Measurements from ENCODE around the gene THOC5. TPM values are rescaled to one million over a fixed set of nuclear protein-coding genes. Genes with fewer than 3 reads are reported as not detected.
A peak's percentile ranks its signal among the peaks of the same experiment; 100 is the strongest.
"Not testable (repeated sequence)": the region's sequence is repeated elsewhere in the genome, so short reads cannot be mapped to it uniquely, and the experiment has no call there.

Gene THOC5
- total RNA-seq = 10 to 100 TPM; 34.3 to 51.8 TPM
- polyA plus RNA-seq = 10 to 100 TPM; 21.0 to 21.4 TPM
- long read RNA-seq, donor 1, partial matches to known transcripts = 0 of 2 reads
- long read RNA-seq, donor 1, other reads (novel, unspliced or antisense) = 0 of 2 reads
- long read RNA-seq, donor 2, partial matches to known transcripts = 0 of 2 reads
- long read RNA-seq, donor 2, other reads (novel, unspliced or antisense) = 0 of 2 reads
- long read RNA-seq, donor 3, full-length matches to known transcripts = 7 of 7 reads
- long read RNA-seq, donor 3, partial matches to known transcripts = 0 of 7 reads
- long read RNA-seq, donor 3, other reads (novel, unspliced or antisense) = 0 of 7 reads
- long read RNA-seq, donor 4, full-length matches to known transcripts = 2 of 2 reads
- long read RNA-seq, donor 4, partial matches to known transcripts = 0 of 2 reads
- long read RNA-seq, donor 4, other reads (novel, unspliced or antisense) = 0 of 2 reads
- long read RNA-seq, donor 5, full-length matches to known transcripts = 5 of 12 reads
- long read RNA-seq, donor 5, partial matches to known transcripts = 7 of 12 reads
- long read RNA-seq, donor 5, other reads (novel, unspliced or antisense) = 0 of 12 reads

- no peaks in the 10 kb centered on the region for H3K9me3 ChIP-seq (ENCODE audit: control insufficient read depth in 4 of 4, insufficient read depth in 3 of 4, low read length in 3 of 4)
- H3K9ac ChIP-seq (ENCODE audit: insufficient read depth in 1 of 2, low read length in 2 of 2) = peak within 1 kb of the TSS; percentile 26 to 91
- TF ChIP-seq CTCF (IDR thresholded peaks at IDR 0.05; ENCODE audit: control extremely low read depth, extremely low read depth) = peak; percentile 44
- H3K36me3 ChIP-seq (ENCODE audit: control insufficient read depth in 4 of 4, insufficient read depth in 4 of 4, low read length in 4 of 4) = peaks cover 5 to 17% (median 11%) of the 10 kb centered on the region in 4 donors
- ATAC-seq (ENCODE audit: insufficient read depth, low FRiP score) (peak; percentile 96), DNase-seq (peak; percentile 97 to 98 (median 98))
- WGBS, 2 donors = 1% methylated on average over 42 to 44 of the region's 44 CpGs
- no peaks in the 10 kb centered on the region for H3K27me3 ChIP-seq (ENCODE audit: control insufficient read depth in 3 of 3, insufficient read depth in 3 of 3, low read length in 2 of 3)
- H3K4me1 ChIP-seq (ENCODE audit: control insufficient read depth in 5 of 5, insufficient read depth in 5 of 5, low read length in 5 of 5) = peaks cover 0 to 22% (median 2%) of the 10 kb centered on the region in 5 donors
- peak within 1 kb of the TSS; percentile 81 to 91 for H3K27ac ChIP-seq (ENCODE audit: low read depth in 1 of 2, low read length in 1 of 2)
- H3K4me3 ChIP-seq = peak within 1 kb of the TSS; percentile 74
These were observed at the start of gene THOC5 for GRCh38 chr22:29553351-29554224. Gene THOC5 (minus strand): TSS chr22:29553757. CDS start chr22:29549147, 4,610 bp downstream.

DNA sequence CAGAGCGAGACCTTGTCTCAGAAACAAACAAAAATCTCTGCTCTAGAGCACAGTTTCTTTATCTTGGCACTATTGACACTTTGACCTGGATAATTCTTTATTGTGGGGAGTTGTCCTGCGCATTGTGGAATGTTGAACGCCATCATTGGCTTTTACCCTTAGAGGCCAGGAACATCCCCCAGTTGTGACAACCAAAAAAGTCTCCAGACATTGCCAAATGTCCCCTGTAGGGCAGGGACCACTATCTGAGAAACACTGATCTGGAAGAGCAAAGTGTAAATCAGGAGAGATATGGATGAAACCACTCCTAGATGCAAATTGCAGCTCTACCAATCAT, 45.1 kb upstream of the THOC5 start:
- no peaks in the 10 kb centered on the region for H3K36me3 ChIP-seq (ENCODE audit: control insufficient read depth in 4 of 4, insufficient read depth in 4 of 4, low read length in 4 of 4)
- H3K9me3 ChIP-seq (ENCODE audit: control insufficient read depth in 4 of 4, insufficient read depth in 3 of 4, low read length in 3 of 4) = no peaks in the 10 kb centered on the region
- no peak overlapping the region for H3K27ac ChIP-seq (ENCODE audit: low read depth in 1 of 2, low read length in 1 of 2)
- no peak for TF ChIP-seq CTCF (IDR thresholded peaks at IDR 0.05; ENCODE audit: control extremely low read depth, extremely low read depth)
- ATAC-seq (ENCODE audit: insufficient read depth, low FRiP score) (no peak), DNase-seq (no peak)
- H3K27me3 ChIP-seq (ENCODE audit: control insufficient read depth in 3 of 3, insufficient read depth in 3 of 3, low read length in 2 of 3) = no peaks in the 10 kb centered on the region
- H3K9ac ChIP-seq (ENCODE audit: insufficient read depth in 1 of 2, low read length in 2 of 2) = no peak overlapping the region
- H3K4me3 ChIP-seq = no peak overlapping the region
- 90 to 94% methylated on average over 3 of the region's 3 CpGs for WGBS, 2 donors
- H3K4me1 ChIP-seq (ENCODE audit: control insufficient read depth in 5 of 5, insufficient read depth in 5 of 5, low read length in 5 of 5) = peaks cover 0 to 3% (median 0%) of the 10 kb centered on the region in 5 donors

DNA sequence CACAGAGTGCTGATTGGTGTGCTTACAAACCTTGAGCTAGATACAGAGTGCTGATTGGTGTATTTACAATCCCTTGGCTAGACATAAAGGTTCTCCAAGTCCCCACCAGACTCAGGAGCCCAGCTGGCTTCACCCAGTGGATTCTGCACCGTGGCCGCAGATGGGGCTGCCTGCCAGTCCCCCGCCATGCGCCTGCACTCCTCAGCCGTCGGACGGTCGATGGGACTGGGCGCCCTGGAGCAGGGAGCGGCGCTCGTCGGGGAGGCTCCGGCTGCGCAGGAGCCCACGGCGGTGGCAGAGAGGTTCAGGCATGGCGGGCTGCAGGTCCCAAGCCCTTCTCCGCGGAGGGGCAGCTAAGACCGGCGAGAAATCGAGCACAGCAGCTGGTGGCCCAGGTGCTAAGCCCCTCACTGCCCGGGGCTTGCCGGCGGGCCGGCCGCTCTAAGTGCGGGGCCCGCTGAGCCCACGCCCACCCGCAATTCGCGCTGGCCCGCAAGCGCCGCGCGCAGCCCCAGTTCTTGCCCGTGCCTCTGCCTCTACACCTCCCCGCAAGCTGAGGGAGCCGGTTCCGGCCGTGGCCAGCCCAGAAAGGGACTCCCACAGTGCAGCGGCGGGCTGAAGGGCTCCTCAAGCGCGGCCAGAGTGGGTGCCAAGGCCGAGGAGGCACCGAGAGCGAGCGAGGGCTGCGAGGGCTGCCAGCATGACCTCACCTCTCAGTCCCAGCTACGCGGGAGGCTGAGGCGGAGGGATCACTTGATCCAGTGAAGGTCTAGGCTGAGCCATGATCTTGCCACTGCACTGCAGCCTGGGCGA, 44.5 kb upstream of the THOC5 start:
- not testable (repeated sequence) for H3K4me3 ChIP-seq; H3K9ac ChIP-seq (ENCODE audit: insufficient read depth in 1 of 2, low read length in 2 of 2); H3K9me3 ChIP-seq (ENCODE audit: control insufficient read depth in 4 of 4, insufficient read depth in 3 of 4, low read length in 3 of 4); H3K36me3 ChIP-seq (ENCODE audit: control insufficient read depth in 4 of 4, insufficient read depth in 4 of 4, low read length in 4 of 4); H3K27ac ChIP-seq (ENCODE audit: low read depth in 1 of 2, low read length in 1 of 2); H3K4me1 ChIP-seq (ENCODE audit: control insufficient read depth in 5 of 5, insufficient read depth in 5 of 5, low read length in 5 of 5); H3K27me3 ChIP-seq (ENCODE audit: control insufficient read depth in 3 of 3, insufficient read depth in 3 of 3, low read length in 2 of 3); DNase-seq; ATAC-seq (ENCODE audit: insufficient read depth, low FRiP score)
- 90 to 93% methylated on average over 56 to 57 of the region's 57 CpGs for WGBS, 2 donors

All from lung (tissue), 16 donors.